ENCODE data around the gene PKM.

PKM gene

DNA sequence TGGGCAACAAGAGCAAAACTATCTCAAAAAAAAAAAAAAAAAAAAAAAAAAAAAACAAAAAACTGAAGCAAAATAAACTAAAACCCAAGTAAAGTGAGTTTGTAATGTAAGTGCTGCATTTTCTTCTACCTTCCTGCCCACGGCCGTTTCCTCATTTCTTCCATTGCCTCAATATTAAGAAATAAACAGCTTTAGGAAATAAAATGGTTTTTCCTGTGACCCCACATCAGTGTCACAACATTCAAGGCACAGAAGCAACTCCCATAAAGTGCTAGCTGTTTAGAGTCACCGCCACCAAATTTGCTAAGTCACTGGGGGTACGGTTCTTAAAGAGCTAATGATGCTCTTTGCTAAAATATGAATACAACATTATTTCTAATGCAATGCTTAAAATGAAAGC is 3.3 kb downstream of the PKM start:
- no peak overlapping the region for H2BK5ac ChIP-seq (ENCODE audit: low read length)
- peak; percentile 23 for DNase-seq
- H3K27ac ChIP-seq (ENCODE audit: low read depth, low read length): no peak overlapping the region
- no peak overlapping the region for H3K4me3 ChIP-seq (ENCODE audit: low read length)
- peaks cover 9% of the 10 kb centered on the region for H3K36me3 ChIP-seq (ENCODE audit: control insufficient read depth, insufficient read depth, low read length)
- H2AK5ac ChIP-seq (ENCODE audit: low read length): no peak overlapping the region
- no peak overlapping the region for H4K5ac ChIP-seq (ENCODE audit: low read length)
- no peak overlapping the region for H2BK15ac ChIP-seq (replicated peaks; ENCODE audit: low read depth)
- no peaks in the 10 kb centered on the region for H3K27me3 ChIP-seq (ENCODE audit: insufficient read depth, low read length, poor library complexity)
- H4K8ac ChIP-seq (ENCODE audit: low read depth, low read length): no peak overlapping the region
- no peak overlapping the region for H3K23ac ChIP-seq (ENCODE audit: low read length)
- H3K79me1 ChIP-seq (ENCODE audit: low read length): peaks cover 13% of the 10 kb centered on the region
- peaks cover 11% of the 10 kb centered on the region for H3K4me1 ChIP-seq (ENCODE audit: control insufficient read depth, low read depth, low read length)
- no peak overlapping the region for H3K18ac ChIP-seq (ENCODE audit: low read length)
- H3K4ac ChIP-seq (ENCODE audit: low read depth, low read length): no peak overlapping the region
- H2BK120ac ChIP-seq (ENCODE audit: low read depth, low read length): no peak overlapping the region
- H3K4me2 ChIP-seq (ENCODE audit: low read length): peak overlapping the region; percentile 66
- peak overlapping the region; percentile 66 for H3K9ac ChIP-seq (ENCODE audit: low read length)
- peak overlapping the region; percentile 100 for H3K56ac ChIP-seq (ENCODE audit: low read length)
- WGBS (ENCODE audit: extremely low coverage, insufficient coverage, low lambda C conversion rate): no CpG with 5 or more reads among the region's 4 CpGs
- peaks cover 80% of the 10 kb centered on the region for H3K79me2 ChIP-seq (ENCODE audit: control insufficient read depth, insufficient read depth, low read length)

DNA sequence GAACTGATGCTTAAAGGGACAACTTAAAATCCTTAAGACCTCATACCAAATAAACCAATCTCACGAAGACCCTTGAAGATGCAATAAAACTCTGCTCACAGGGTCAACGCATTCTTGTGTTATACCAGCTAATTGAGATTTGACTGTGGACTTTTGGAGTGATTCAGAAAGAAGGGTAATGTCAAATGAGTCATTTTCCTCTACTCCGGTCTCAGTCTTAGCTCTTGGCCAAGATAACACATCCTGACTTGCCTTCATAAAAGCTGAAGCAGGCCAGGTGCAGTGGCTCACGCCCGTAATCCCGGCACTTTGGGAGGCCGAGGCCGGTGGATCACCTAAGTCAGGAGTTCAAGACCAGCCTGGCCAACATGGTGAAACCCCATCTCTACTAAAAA is 3.8 kb downstream of the PKM start:
- peak; percentile 16 for DNase-seq

GRCh38 chr15:72223278-72223677 is 7.7 kb downstream of the PKM start:
- Histone ChIP-seq H2BK120ac (ENCODE audit: low read depth, low read length) (no peak overlapping the region), H3K27ac (ENCODE audit: low read depth, low read length) (no peak overlapping the region), H3K79me1 (ENCODE audit: low read length) (peaks cover 30% of the 10 kb centered on the region), H3K18ac (ENCODE audit: low read length) (no peak overlapping the region), H3K4me1 (ENCODE audit: control insufficient read depth, low read depth, low read length) (peaks cover 10% of the 10 kb centered on the region), H3K9ac (ENCODE audit: low read length) (no peak overlapping the region), H3K23ac (ENCODE audit: low read length) (no peak overlapping the region), H2BK15ac (replicated peaks; ENCODE audit: low read depth) (no peak overlapping the region), H3K4ac (ENCODE audit: low read depth, low read length) (no peak overlapping the region), H3K79me2 (ENCODE audit: control insufficient read depth, insufficient read depth, low read length) (peaks cover 86% of the 10 kb centered on the region), H3K4me2 (ENCODE audit: low read length) (no peak overlapping the region), H3K36me3 (ENCODE audit: control insufficient read depth, insufficient read depth, low read length) (peaks cover 27% of the 10 kb centered on the region), H4K8ac (ENCODE audit: low read depth, low read length) (no peak overlapping the region), H3K4me3 (ENCODE audit: low read length) (no peak overlapping the region), H3K27me3 (ENCODE audit: insufficient read depth, low read length, poor library complexity) (no peaks in the 10 kb centered on the region), H2BK5ac (ENCODE audit: low read length) (no peak overlapping the region), H3K56ac (ENCODE audit: low read length) (no peak overlapping the region), H4K5ac (ENCODE audit: low read length) (no peak overlapping the region), H2AK5ac (ENCODE audit: low read length) (no peak overlapping the region)
- DNase-seq: no peak
- WGBS (ENCODE audit: extremely low coverage, insufficient coverage, low lambda C conversion rate): no CpG with 5 or more reads among the region's 10 CpGs

More for the DNA sequence above, 3.8 kb downstream of the PKM start:
- Histone ChIP-seq H3K36me3 (ENCODE audit: control insufficient read depth, insufficient read depth, low read length) (peaks cover 9% of the 10 kb centered on the region), H2AK5ac (ENCODE audit: low read length) (no peak overlapping the region), H3K4ac (ENCODE audit: low read depth, low read length) (no peak overlapping the region), H2BK120ac (ENCODE audit: low read depth, low read length) (no peak overlapping the region), H3K56ac (ENCODE audit: low read length) (no peak overlapping the region), H2BK15ac (replicated peaks; ENCODE audit: low read depth) (no peak overlapping the region), H4K8ac (ENCODE audit: low read depth, low read length) (no peak overlapping the region), H3K18ac (ENCODE audit: low read length) (no peak overlapping the region), H3K9ac (ENCODE audit: low read length) (peak overlapping the region; percentile 2), H2BK5ac (ENCODE audit: low read length) (no peak overlapping the region), H3K27me3 (ENCODE audit: insufficient read depth, low read length, poor library complexity) (no peaks in the 10 kb centered on the region), H4K5ac (ENCODE audit: low read length) (no peak overlapping the region), H3K4me3 (ENCODE audit: low read length) (no peak overlapping the region), H3K4me1 (ENCODE audit: control insufficient read depth, low read depth, low read length) (peaks cover 10% of the 10 kb centered on the region), H3K79me1 (ENCODE audit: low read length) (peaks cover 13% of the 10 kb centered on the region), H3K23ac (ENCODE audit: low read length) (no peak overlapping the region), H3K4me2 (ENCODE audit: low read length) (peak overlapping the region; percentile 2), H3K27ac (ENCODE audit: low read depth, low read length) (no peak overlapping the region), H3K79me2 (ENCODE audit: control insufficient read depth, insufficient read depth, low read length) (peaks cover 85% of the 10 kb centered on the region)
- WGBS (ENCODE audit: extremely low coverage, insufficient coverage, low lambda C conversion rate): no CpG with 5 or more reads among the region's 8 CpGs

- peaks cover 30% of the 10 kb centered on the region for H3K36me3 ChIP-seq (ENCODE audit: control insufficient read depth, insufficient read depth, low read length)
- no CpG with 5 or more reads among the region's 4 CpGs for WGBS (ENCODE audit: extremely low coverage, insufficient coverage, low lambda C conversion rate)
Measured at GRCh38 chr15:72222393-72222792, 8.6 kb downstream of the PKM start.

GRCh38 chr15:72220687-72221086 is 10.3 kb downstream of the PKM start:
- H2BK120ac ChIP-seq (ENCODE audit: low read depth, low read length): no peak overlapping the region
- no peak overlapping the region for H3K9ac ChIP-seq (ENCODE audit: low read length)
- H3K18ac ChIP-seq (ENCODE audit: low read length): no peak overlapping the region
- H3K4me1 ChIP-seq (ENCODE audit: control insufficient read depth, low read depth, low read length): peaks cover 3% of the 10 kb centered on the region
- no peak overlapping the region for H2AK5ac ChIP-seq (ENCODE audit: low read length)
- peaks cover 66% of the 10 kb centered on the region for H3K79me2 ChIP-seq (ENCODE audit: control insufficient read depth, insufficient read depth, low read length)
- H2BK15ac ChIP-seq (replicated peaks; ENCODE audit: low read depth): no peak overlapping the region
- DNase-seq: peak; percentile 65
- no peak overlapping the region for H3K4me2 ChIP-seq (ENCODE audit: low read length)
- no peak overlapping the region for H4K5ac ChIP-seq (ENCODE audit: low read length)
- H3K79me1 ChIP-seq (ENCODE audit: low read length): peaks cover 33% of the 10 kb centered on the region
- no peak overlapping the region for H3K4me3 ChIP-seq (ENCODE audit: low read length)
- no CpG with 5 or more reads among the region's 1 CpG for WGBS (ENCODE audit: extremely low coverage, insufficient coverage, low lambda C conversion rate)
- H3K23ac ChIP-seq (ENCODE audit: low read length): no peak overlapping the region
- H3K36me3 ChIP-seq (ENCODE audit: control insufficient read depth, insufficient read depth, low read length): peaks cover 41% of the 10 kb centered on the region
- no peak overlapping the region for H3K4ac ChIP-seq (ENCODE audit: low read depth, low read length)
- no peak overlapping the region for H2BK5ac ChIP-seq (ENCODE audit: low read length)
- H3K56ac ChIP-seq (ENCODE audit: low read length): no peak overlapping the region
- H3K27ac ChIP-seq (ENCODE audit: low read depth, low read length): no peak overlapping the region
- H3K27me3 ChIP-seq (ENCODE audit: insufficient read depth, low read length, poor library complexity): no peaks in the 10 kb centered on the region
- H4K8ac ChIP-seq (ENCODE audit: low read depth, low read length): no peak overlapping the region

More at GRCh38 chr15:72222393-72222792, 8.6 kb downstream of the PKM start:
- no peak overlapping the region for H3K18ac ChIP-seq (ENCODE audit: low read length)
- H3K4ac ChIP-seq (ENCODE audit: low read depth, low read length): no peak overlapping the region
- no peak overlapping the region for H2BK120ac ChIP-seq (ENCODE audit: low read depth, low read length)
- no peak overlapping the region for H2BK5ac ChIP-seq (ENCODE audit: low read length)
- no peak overlapping the region for H3K23ac ChIP-seq (ENCODE audit: low read length)
- H3K9ac ChIP-seq (ENCODE audit: low read length): no peak overlapping the region
- peaks cover 8% of the 10 kb centered on the region for H3K4me1 ChIP-seq (ENCODE audit: control insufficient read depth, low read depth, low read length)
- peaks cover 80% of the 10 kb centered on the region for H3K79me2 ChIP-seq (ENCODE audit: control insufficient read depth, insufficient read depth, low read length)
- no peak overlapping the region for H3K27ac ChIP-seq (ENCODE audit: low read depth, low read length)
- peaks cover 32% of the 10 kb centered on the region for H3K79me1 ChIP-seq (ENCODE audit: low read length)
- no peak overlapping the region for H3K56ac ChIP-seq (ENCODE audit: low read length)
- no peak overlapping the region for H4K5ac ChIP-seq (ENCODE audit: low read length)
- no peak overlapping the region for H3K4me2 ChIP-seq (ENCODE audit: low read length)
- H2AK5ac ChIP-seq (ENCODE audit: low read length): no peak overlapping the region
- no peak overlapping the region for H3K4me3 ChIP-seq (ENCODE audit: low read length)
- no peaks in the 10 kb centered on the region for H3K27me3 ChIP-seq (ENCODE audit: insufficient read depth, low read length, poor library complexity)
- no peak overlapping the region for H2BK15ac ChIP-seq (replicated peaks; ENCODE audit: low read depth)
- H4K8ac ChIP-seq (ENCODE audit: low read depth, low read length): no peak overlapping the region
- peak; percentile 19 for DNase-seq

DNA sequence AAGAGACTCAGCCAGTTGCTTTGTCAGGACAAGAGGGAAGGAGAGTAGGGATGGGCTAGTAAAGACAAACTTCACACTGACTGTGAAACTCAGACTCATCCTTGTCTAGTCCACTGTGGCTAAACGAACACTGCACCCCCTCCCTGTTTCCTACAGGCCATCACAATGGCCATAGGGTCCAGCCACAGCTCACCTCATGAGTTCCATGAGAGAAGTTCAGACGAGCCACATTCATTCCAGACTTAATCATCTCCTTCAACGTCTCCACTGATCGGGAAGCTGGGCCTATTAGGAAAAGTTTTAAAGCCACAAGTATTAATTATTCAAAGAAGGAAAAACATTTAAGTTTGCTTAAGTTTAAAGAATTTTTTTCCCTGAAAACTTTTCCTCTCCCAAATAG is 13.8 kb downstream of the PKM start:
- Histone ChIP-seq H3K4me3 (ENCODE audit: low read length) (no peak overlapping the region), H3K27me3 (ENCODE audit: insufficient read depth, low read length, poor library complexity) (no peaks in the 10 kb centered on the region), H2BK120ac (ENCODE audit: low read depth, low read length) (no peak overlapping the region), H3K36me3 (ENCODE audit: control insufficient read depth, insufficient read depth, low read length) (peaks cover 42% of the 10 kb centered on the region), H4K5ac (ENCODE audit: low read length) (no peak overlapping the region), H3K4me2 (ENCODE audit: low read length) (no peak overlapping the region), H3K79me1 (ENCODE audit: low read length) (peaks cover 27% of the 10 kb centered on the region), H3K4ac (ENCODE audit: low read depth, low read length) (no peak overlapping the region), H4K8ac (ENCODE audit: low read depth, low read length) (no peak overlapping the region), H3K4me1 (ENCODE audit: control insufficient read depth, low read depth, low read length) (peaks cover 2% of the 10 kb centered on the region), H3K27ac (ENCODE audit: low read depth, low read length) (no peak overlapping the region), H2BK15ac (replicated peaks; ENCODE audit: low read depth) (no peak overlapping the region), H3K9ac (ENCODE audit: low read length) (no peak overlapping the region), H2BK5ac (ENCODE audit: low read length) (no peak overlapping the region), H3K18ac (ENCODE audit: low read length) (no peak overlapping the region), H3K56ac (ENCODE audit: low read length) (no peak overlapping the region), H3K23ac (ENCODE audit: low read length) (no peak overlapping the region), H3K79me2 (ENCODE audit: control insufficient read depth, insufficient read depth, low read length) (peaks cover 36% of the 10 kb centered on the region), H2AK5ac (ENCODE audit: low read length) (no peak overlapping the region)
- WGBS (ENCODE audit: extremely low coverage, insufficient coverage, low lambda C conversion rate): no CpG with 5 or more reads among the region's 4 CpGs
- no peak for DNase-seq
